Right hindlimb (tissue), 1 donor: ENCODE data around the gene SOD2.
"Not testable (repeated sequence)": the region's sequence is repeated elsewhere in the genome, so short reads cannot be mapped to it uniquely, and the experiment has no call there.

Experiments used
- DNase-seq: peaks from one replicate; pipeline ENCODE4 v3.0.0-alpha.2; 2018

SOD2 gene

GRCh38 chr6:159693128-159693893, at the start of gene SOD2:
Gene SOD2, minus strand, starts transcription at chr6:159693241. Its CDS starts 74 bp downstream, at chr6:159693167.
- DNase-seq: peak; percentile 89

GRCh38 chr6:159742165-159742564, 49.1 kb upstream of the SOD2 start:
- DNase-seq: no peak

- no peak for DNase-seq
Measured at GRCh38 chr6:159739341-159739740, 46.3 kb upstream of the SOD2 start.

DNA sequence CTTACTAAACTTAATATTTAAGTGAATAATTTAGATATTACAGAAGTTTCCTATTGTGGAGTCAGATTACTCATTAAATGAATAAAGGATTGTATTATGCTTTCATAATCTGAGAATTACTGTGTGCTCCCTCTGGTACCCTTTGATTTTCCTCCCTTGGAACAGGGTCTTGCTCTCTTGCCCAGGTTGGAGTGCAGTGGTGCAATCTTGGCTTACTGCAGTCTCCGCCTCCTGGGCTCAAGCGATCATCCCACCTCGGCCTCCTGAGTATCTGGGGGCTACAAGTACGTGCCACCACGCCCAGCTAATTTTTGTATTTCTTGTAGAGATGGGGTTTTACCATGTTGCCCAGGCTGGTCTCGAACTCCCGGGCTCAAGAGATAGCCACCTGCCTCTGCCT, 43.9 kb upstream of the SOD2 start:
- no peak for DNase-seq

GRCh38 chr6:159733395-159733794, 40.4 kb upstream of the SOD2 start:
- DNase-seq: not testable (repeated sequence)

DNA sequence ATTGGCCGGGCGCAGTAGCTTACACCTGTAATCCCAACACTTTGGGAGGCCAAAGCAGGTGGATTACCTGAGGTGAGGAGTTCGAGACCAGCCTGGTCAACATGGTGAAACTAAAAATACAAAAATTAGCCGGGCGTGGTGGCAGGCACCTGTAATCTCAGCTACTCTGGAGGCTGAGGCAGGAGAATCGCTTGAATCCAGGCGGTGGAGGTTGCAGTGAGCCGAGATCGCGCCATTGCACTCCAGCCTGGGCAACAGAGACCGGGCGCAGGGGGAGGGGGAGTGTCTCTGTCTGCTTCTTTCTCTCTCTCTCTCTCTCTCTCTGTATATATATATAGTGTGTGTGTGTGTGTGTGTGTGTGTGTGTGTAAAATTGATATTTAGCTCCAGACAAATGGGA, 39.5 kb upstream of the SOD2 start:
- not testable (repeated sequence) for DNase-seq

DNA sequence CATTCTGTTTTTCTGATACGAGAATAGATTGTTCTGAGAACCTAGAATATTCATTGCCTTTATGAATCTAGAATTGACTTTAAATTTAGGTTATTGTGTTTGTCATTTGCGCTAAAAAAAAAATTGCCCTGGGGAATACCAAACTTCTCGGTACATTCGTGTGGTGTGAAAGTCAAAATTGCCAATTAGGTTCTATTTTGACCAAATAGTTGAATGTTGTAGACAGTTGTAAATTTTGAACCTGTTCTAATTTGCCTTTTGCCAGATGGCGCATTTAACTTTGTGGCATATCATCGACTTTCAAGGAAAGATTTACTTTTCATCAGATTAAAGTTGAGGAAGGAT, 37.3 kb upstream of the SOD2 start:
- DNase-seq: no peak

GRCh38 chr6:159729598-159730331, 36.7 kb upstream of the SOD2 start:
- no peak for DNase-seq

DNA sequence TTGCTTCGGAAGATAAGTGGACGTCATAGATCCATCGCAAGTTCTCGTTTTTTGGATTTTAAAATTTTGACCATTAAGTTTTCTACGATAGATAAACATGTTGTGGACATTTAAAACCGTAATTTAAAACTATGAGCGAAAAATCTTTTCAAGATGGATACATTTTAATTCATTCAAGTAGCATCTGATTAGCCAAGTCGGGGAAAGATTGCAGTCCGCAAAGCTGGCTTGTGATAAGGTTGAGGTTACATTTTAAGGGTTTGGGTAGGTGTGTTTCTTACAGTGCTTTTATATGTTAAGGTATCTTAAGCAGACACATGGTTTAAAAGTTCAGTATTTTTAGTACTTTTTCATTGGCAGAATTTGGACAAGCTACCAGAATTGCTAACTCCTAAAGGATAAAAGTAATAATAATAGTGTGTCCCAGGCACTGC, 35.5 kb upstream of the SOD2 start:
- DNase-seq: no peak

GRCh38 chr6:159727717-159728445, 34.8 kb upstream of the SOD2 start:
- no peak for DNase-seq

GRCh38 chr6:159726918-159727716, 34.1 kb upstream of the SOD2 start, which contains the start of gene WTAP:
Gene WTAP, plus strand, starts transcription at chr6:159727506. Its CDS starts 8,760 bp downstream, at chr6:159736266.
- DNase-seq: peak; percentile 97

DNA sequence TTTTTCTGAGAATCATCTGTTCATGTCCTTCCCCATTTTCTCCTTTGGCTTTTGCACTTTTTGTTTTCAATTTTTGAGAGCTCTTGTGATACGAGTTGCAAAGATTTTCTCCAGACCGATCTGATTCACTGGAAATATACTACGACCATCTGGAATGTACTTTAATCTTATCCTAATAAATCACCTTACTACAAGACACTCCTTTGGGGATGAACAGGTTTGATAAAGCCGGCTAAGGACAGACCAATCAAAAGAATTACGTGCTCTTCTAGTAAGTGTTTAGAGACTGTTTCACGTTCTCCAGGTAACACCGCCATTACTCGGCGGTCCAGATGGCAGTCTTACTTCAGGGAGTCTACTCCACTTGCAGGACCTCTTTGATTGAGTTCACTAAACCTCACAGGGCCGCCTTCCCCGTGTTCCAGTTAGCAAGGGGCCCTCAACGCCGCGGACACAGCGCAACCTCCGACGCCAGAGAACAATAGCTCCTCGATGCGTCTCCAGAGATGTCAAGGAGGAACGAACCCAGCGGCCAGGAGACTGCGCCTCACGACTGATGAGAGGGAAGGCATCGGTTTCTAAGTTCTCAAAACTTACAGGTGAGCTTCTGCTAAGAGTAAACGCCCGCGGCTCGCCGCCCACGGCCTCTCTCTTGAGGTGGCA, 33.3 kb upstream of the SOD2 start:
- no peak for DNase-seq

DNA sequence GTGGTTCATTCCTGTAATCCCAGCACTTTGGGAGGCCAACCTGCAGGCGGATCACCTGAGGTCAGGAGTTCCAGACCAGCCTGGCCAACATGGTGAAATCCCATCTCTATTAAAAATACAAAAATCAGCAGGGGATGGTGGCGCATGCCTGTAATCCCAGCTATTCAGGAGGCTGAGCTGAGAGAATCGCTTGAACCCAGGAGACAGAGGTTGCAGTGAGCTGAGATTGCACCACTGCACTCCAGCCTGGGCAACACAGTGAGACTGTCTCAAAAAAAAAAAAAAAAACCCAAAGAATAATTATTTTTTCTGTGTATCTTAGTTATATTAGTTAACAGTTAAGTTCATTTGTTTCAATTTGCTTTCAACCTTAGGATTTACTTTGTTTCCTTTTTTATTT, 32.2 kb upstream of the SOD2 start:
- not testable (repeated sequence) for DNase-seq

DNA sequence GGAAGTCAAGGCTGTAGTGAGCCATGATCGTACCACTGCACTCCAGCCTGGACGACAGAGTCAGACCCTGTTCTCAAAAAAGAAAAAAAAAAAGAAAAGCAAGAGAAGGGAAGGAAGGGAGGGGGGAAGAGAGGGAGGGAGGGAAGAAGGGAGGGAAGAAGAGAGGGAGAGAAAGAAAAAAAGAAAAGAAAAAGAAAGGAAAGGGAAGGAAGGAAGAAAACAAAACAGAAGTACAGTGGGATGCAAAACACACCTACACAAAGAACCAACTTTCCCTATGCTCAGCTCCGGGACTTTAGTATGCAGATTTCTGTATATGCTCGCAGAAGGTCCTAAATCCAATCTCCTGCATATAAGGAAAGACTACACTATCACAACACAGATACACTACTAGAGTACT, 31.7 kb upstream of the SOD2 start:
- no peak for DNase-seq

DNA sequence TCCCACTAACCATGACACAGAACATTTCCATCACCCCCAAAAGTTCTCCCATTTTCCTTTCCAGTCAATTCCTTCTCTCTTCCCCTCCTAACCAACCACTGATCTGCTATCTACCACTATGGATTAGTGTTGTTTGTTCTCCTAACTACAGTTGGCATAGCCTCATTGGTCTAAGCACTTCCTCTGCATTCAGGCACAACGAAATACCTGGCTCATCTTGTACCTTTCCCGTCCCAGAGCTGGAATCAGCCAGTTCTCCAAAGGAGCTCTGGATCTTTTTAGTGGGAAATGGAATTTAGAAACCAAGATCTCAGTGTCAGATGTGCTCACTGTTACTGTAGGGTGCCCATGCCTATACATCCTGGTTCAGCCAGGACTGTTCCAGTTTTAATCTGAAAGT, 30.2 kb upstream of the SOD2 start:
- DNase-seq: no peak

DNA sequence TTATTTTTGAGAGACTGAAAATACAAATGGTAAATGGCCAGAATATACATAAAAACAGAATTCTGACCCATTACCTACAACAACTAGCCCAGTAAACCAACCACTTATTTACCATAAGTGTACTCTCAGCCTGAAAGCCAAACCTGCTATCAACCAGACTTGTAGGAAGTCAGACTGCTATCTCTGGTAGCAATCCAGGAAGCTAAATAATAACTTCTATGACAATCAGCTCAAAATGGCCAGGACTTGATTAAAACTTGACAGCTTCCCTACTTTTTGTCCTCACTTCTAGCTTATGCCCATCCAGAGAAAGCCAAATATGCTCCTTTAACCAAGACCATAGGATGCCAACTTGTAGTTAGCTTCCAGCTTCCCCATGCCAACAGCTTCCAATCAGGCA, 29.6 kb upstream of the SOD2 start:
- no peak for DNase-seq

- not testable (repeated sequence) for DNase-seq
Measured at GRCh38 chr6:159721981-159722380, 28.9 kb upstream of the SOD2 start.

- DNase-seq: no peak
Measured at GRCh38 chr6:159720708-159721107, 27.7 kb upstream of the SOD2 start.

DNA sequence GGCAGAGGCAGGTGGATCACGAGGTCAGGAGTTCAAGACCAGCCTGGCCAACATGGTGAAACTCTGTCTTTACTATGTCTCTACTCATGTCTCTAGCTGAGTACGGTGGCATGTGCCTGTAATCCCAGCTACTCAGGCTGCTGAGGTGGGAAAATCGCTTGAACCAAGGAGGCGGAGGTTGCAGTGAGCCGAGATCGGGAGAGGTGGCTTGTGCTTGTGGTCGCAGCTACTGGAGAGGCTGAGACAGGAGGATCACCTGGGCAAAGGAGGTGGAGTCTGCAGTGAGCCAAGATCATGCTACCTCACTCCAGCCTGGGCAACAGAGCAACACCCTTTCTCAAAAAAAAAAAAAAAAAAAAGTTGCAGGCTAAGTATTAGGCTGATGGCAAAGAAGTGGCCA, 26.2 kb upstream of the SOD2 start:
- no peak for DNase-seq

- DNase-seq: no peak
Measured at GRCh38 chr6:159718634-159719033, 25.6 kb upstream of the SOD2 start.

- no peak for DNase-seq
Measured at GRCh38 chr6:159716247-159717096, 23.4 kb upstream of the SOD2 start.
